OCI-LY3 (cell line): Measurements from ENCODE around the gene HOXA7.

Source experiments
- EZH2phosphoT487 ChIP-seq: fragments of 200-600 bp; shearing (Covaris generic); IDR thresholded peaks from 2 replicates; pipeline ENCODE4 v1.6.1; 2018; ENCODE audit warnings: antibody characterized with exemption, mixed run types, low read depth
- TF ChIP-seq, protein P1 (sequence below): fragments of 200-600, 300-600 bp; sonication (generic); IDR thresholded peaks from 2 replicates; pipeline ENCODE4 v1.5.1; 2014; ENCODE audit warnings: antibody characterized with exemption, low read length, low read depth

DNA sequence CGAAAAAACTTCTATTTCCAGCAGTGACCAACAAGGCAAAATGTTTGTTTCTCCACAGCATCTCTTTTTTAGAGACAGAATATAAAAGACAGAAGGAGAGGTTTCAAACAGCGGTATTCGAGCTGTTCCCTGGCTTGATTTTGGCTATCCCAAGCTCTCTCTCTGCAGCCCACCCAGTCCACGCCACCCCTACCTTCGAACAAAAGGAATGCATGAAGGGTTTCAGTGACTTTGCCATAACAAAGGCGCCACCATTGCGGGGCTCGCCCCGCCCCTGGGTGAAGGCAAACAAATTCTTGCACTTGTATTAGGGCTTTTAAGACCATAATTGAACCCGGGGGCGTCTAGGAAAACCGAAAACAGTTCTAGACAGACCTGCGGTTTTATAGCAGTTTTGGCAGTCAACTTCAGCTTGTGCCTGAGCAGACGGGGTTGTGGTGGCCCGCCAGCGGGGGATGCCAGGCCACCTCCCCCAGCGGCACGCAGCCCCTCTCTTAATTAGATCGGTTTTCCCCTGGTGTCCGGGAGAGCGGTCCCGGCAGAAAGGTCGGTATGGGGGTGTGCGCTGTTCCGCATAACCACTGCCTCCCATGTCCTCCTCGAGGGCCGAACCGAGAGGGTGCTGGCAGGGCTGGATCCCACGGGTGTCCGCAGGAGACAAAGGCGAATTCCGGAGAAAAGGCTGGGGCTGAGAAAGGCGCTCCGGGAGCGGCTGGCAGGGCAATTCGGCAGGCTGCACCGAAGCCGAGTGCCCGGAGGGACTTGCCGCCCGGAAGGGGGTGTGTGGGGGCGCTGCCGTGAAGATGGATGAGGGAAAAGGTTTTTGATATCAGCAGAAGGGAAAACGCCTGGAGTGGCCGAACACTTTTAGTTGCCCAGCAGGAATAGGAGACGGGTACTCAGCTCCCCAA lies 31.3 kb upstream of the HOXA7 start:
- TF ChIP-seq, protein P1, sequence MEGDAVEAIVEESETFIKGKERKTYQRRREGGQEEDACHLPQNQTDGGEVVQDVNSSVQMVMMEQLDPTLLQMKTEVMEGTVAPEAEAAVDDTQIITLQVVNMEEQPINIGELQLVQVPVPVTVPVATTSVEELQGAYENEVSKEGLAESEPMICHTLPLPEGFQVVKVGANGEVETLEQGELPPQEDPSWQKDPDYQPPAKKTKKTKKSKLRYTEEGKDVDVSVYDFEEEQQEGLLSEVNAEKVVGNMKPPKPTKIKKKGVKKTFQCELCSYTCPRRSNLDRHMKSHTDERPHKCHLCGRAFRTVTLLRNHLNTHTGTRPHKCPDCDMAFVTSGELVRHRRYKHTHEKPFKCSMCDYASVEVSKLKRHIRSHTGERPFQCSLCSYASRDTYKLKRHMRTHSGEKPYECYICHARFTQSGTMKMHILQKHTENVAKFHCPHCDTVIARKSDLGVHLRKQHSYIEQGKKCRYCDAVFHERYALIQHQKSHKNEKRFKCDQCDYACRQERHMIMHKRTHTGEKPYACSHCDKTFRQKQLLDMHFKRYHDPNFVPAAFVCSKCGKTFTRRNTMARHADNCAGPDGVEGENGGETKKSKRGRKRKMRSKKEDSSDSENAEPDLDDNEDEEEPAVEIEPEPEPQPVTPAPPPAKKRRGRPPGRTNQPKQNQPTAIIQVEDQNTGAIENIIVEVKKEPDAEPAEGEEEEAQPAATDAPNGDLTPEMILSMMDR = no peak
- no peak for TF ChIP-seq EZH2phosphoT487
